ENCODE data around the gene ARPC5.

The ARPC5 gene

DNA sequence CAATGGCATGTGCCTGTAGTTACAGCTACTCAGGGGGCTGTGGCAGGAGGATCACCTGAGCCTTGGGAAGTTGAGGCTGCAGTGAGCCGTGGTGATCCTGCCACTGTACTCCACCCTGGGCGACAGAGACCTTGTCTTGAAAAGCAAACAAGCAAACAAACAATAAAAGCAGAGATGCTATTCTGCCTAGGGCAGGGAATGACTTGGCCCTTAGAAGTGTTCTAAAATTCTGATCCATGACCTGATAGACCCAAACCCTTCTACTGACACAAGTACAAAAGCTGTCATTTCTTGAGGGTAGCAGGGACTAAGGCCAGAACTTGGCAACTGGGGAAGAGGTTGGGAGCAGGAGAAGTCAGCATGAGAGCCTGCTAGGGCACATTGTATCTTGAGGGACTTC is 29.7 kb downstream of the ARPC5 start:
- Histone ChIP-seq H3K36me3 (ENCODE audit: control insufficient read depth, insufficient read depth, low read length) (no peaks in the 10 kb centered on the region), H3K4me3 (replicated peaks; ENCODE audit: low read depth, low read length) (no peak overlapping the region), H3K27me3 (replicated peaks; ENCODE audit: control insufficient read depth, insufficient read depth, low read length) (no peaks in the 10 kb centered on the region)
- TF ChIP-seq, protein P1, sequence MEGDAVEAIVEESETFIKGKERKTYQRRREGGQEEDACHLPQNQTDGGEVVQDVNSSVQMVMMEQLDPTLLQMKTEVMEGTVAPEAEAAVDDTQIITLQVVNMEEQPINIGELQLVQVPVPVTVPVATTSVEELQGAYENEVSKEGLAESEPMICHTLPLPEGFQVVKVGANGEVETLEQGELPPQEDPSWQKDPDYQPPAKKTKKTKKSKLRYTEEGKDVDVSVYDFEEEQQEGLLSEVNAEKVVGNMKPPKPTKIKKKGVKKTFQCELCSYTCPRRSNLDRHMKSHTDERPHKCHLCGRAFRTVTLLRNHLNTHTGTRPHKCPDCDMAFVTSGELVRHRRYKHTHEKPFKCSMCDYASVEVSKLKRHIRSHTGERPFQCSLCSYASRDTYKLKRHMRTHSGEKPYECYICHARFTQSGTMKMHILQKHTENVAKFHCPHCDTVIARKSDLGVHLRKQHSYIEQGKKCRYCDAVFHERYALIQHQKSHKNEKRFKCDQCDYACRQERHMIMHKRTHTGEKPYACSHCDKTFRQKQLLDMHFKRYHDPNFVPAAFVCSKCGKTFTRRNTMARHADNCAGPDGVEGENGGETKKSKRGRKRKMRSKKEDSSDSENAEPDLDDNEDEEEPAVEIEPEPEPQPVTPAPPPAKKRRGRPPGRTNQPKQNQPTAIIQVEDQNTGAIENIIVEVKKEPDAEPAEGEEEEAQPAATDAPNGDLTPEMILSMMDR (IDR thresholded peaks at IDR 0.05; ENCODE audit: insufficient read depth, low read length, poor library complexity, severe bottlenecking): no peak
- no peak for DNase-seq (ENCODE audit: extremely low read depth, insufficient read length)

DNA sequence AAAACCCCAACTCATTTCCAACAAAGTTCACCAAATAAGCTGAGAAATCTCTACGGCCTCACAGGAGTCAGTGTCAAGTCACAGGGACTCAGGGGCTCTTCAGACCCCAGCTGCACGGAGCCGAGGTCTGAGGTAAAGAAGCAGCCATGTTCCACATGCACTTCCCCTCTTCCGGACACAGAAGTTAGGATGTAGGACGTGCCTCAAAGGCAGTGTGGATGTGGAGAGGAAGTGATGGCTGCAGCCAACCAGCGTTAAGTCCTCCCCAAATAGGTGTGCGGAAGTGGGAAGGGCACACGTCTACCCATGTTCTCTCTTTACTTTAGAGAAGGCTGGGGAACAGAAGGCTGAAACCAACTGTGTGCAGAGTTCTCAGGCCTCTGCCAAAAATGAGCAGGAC is 30.8 kb downstream of the ARPC5 start:
- DNase-seq (ENCODE audit: extremely low read depth, insufficient read length): peak; percentile 54
- Histone ChIP-seq H3K27me3 (replicated peaks; ENCODE audit: control insufficient read depth, insufficient read depth, low read length) (no peaks in the 10 kb centered on the region), H3K36me3 (ENCODE audit: control insufficient read depth, insufficient read depth, low read length) (no peaks in the 10 kb centered on the region), H3K4me3 (replicated peaks; ENCODE audit: low read depth, low read length) (peak overlapping the region; percentile 36)
- TF ChIP-seq, protein P1 (IDR thresholded peaks at IDR 0.05; ENCODE audit: insufficient read depth, low read length, poor library complexity, severe bottlenecking): no peak

DNA sequence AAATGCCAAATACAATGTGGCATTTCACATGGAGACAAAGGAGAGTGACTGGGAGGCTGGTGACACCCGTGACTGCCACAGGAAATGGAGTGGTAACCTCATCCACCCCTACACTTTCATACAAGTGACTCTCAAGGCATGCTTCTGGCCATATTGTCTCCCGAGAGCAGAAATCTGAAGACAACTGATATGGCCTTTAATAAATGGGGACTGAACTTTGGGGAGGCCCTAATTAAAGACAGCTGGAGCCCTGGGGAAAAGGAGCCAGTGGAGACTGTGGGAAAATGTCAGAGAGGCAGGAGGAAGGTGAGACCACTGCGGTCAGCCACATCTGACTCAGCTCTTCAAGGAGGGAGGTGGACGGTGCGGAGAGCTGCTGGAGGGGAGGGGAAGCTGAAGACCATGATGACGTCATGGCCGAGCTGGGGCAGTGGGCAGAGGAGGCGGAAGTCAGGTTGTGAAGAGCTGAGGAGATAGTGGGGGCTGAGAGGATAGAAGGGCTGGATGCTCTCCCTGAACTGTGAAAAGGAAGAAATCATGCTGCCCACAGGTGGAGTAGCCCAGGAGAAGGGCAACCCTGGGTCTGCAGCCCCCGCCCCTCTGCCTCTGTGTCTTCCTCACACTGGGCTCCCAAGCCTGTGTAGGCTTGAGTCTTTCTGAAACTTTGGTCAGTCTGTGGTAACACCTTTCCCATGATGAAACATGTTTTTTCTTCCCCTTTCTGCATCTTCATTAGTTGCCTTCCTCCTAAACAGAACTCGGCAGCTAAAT is 31.4 kb downstream of the ARPC5 start:
- TF ChIP-seq, protein P1 (IDR thresholded peaks at IDR 0.05; ENCODE audit: insufficient read depth, low read length, poor library complexity, severe bottlenecking): no peak
- DNase-seq (ENCODE audit: extremely low read depth, insufficient read length): peak; percentile 82
- Histone ChIP-seq H3K27me3 (replicated peaks; ENCODE audit: control insufficient read depth, insufficient read depth, low read length) (no peaks in the 10 kb centered on the region), H3K36me3 (ENCODE audit: control insufficient read depth, insufficient read depth, low read length) (no peaks in the 10 kb centered on the region), H3K4me3 (replicated peaks; ENCODE audit: low read depth, low read length) (peak overlapping the region; percentile 36)

DNA sequence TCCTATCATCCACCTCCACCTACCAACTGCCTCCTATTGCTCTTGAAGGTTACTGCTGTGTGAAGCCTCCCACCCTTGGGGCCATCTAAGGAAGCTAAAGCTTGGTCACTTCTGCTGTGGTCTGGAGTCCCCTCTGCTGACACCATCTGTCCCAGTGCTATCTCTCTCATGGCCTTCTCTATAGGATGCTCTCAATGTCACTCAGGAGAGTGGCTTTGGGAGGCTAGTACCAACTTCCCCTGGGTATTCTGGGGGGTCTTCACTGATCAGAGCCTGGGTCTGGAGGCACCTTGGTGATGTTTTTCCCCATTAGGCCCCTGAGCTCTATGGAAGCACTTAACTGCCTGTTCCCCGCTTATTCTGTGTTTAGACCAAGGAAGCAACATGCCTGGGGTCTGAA is 33.1 kb downstream of the ARPC5 start:
- Histone ChIP-seq H3K4me3 (replicated peaks; ENCODE audit: low read depth, low read length) (no peak overlapping the region), H3K27me3 (replicated peaks; ENCODE audit: control insufficient read depth, insufficient read depth, low read length) (no peaks in the 10 kb centered on the region)

DNA sequence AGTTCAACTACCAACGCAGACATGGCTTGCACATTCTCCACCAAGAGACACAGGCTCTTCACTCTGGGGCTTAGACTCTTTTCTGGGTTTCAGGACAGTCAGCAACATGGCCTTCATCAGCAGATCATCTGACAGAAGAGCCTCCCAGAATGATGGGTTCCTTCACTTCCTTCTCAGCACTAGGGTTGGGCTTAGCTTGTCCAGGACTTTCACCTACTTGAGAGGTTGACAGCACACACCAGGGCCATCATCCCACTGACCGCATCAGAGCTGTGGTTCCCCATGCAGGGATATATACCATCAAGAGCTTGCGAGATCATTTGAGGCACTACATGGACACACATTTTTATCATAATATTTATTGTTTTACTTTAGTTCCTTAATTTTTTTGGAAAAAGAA is 34.9 kb downstream of the ARPC5 start:
- TF ChIP-seq, protein P1 (IDR thresholded peaks at IDR 0.05; ENCODE audit: insufficient read depth, low read length, poor library complexity, severe bottlenecking): no peak
- no peak for DNase-seq (ENCODE audit: extremely low read depth, insufficient read length)
- H3K36me3 ChIP-seq (ENCODE audit: control insufficient read depth, insufficient read depth, low read length): no peaks in the 10 kb centered on the region
- no peak overlapping the region for H3K4me3 ChIP-seq (replicated peaks; ENCODE audit: low read depth, low read length)
- no peaks in the 10 kb centered on the region for H3K27me3 ChIP-seq (replicated peaks; ENCODE audit: control insufficient read depth, insufficient read depth, low read length)

More for the DNA sequence above, 33.1 kb downstream of the ARPC5 start:
- TF ChIP-seq, protein P1 (IDR thresholded peaks at IDR 0.05; ENCODE audit: insufficient read depth, low read length, poor library complexity, severe bottlenecking): no peak
- no peaks in the 10 kb centered on the region for H3K36me3 ChIP-seq (ENCODE audit: control insufficient read depth, insufficient read depth, low read length)
- DNase-seq (ENCODE audit: extremely low read depth, insufficient read length): no peak
